ENCODE measurements around the gene TC2N.

TC2N gene

DNA sequence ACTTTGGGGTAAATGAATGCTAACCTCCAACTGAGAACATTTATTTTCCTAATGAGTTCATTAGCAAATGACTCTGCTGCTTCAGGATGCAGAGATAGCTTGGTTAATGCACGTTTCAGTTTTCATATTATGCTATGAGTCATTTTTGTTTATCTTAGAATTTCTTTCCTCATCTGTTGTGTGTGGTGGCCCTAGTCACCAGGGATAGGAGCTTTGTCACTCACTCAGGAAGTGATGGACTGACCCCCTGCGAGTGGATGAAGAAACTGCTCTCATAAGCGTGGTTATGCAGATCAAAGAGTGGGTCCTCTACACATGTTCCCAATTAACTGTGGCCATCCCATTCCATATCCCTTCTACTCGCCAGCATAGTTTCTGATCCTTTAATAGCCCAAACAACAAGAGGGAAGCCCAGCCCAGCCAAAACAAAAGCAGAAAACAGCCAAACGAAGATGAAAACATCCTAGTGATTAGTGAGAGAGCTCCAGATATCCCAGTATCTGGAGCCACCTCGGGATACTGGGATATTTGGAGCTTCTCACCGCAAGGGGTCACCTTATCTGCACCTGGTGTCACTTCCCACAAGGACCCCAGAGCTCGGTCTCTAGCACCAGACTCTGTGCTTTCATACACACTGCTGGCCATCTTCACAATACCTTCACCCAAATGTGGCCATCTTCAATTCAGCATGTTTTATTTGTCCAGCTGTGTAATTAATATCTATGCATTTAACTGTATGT lies 8.6 kb downstream of the TC2N start:
- H3K27ac ChIP-seq, result no peak overlapping the region
- H3K36me3 ChIP-seq, result no peaks in the 10 kb centered on the region
- TF ChIP-seq, protein P1, sequence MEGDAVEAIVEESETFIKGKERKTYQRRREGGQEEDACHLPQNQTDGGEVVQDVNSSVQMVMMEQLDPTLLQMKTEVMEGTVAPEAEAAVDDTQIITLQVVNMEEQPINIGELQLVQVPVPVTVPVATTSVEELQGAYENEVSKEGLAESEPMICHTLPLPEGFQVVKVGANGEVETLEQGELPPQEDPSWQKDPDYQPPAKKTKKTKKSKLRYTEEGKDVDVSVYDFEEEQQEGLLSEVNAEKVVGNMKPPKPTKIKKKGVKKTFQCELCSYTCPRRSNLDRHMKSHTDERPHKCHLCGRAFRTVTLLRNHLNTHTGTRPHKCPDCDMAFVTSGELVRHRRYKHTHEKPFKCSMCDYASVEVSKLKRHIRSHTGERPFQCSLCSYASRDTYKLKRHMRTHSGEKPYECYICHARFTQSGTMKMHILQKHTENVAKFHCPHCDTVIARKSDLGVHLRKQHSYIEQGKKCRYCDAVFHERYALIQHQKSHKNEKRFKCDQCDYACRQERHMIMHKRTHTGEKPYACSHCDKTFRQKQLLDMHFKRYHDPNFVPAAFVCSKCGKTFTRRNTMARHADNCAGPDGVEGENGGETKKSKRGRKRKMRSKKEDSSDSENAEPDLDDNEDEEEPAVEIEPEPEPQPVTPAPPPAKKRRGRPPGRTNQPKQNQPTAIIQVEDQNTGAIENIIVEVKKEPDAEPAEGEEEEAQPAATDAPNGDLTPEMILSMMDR (IDR thresholded peaks at IDR 0.05), result no peak
- no peaks in the 10 kb centered on the region for H3K4me1 ChIP-seq (ENCODE audit: control insufficient read depth in 1 of 2, insufficient read depth in 1 of 2, low read depth in 1 of 2, low read length in 1 of 2)
- H3K4me3 ChIP-seq (ENCODE audit: low read depth in 1 of 2, low read length in 1 of 2), result no peak overlapping the region
- H3K27me3 ChIP-seq, result peaks cover 8% of the 10 kb centered on the region
- H3K9me3 ChIP-seq, result no peaks in the 10 kb centered on the region

- Histone ChIP-seq H3K27me3 (peaks cover 8% of the 10 kb centered on the region), H3K9me3 (no peaks in the 10 kb centered on the region), H3K4me1 (ENCODE audit: control insufficient read depth in 1 of 2, insufficient read depth in 1 of 2, low read depth in 1 of 2, low read length in 1 of 2) (no peaks in the 10 kb centered on the region), H3K36me3 (no peaks in the 10 kb centered on the region), H3K27ac (no peak overlapping the region), H3K4me3 (ENCODE audit: low read depth in 1 of 2, low read length in 1 of 2) (no peak overlapping the region)
- TF ChIP-seq, protein P1 (IDR thresholded peaks at IDR 0.05), result no peak
Observed at GRCh38 chr14:91857614-91858013, 9.7 kb downstream of the TC2N start.

DNA sequence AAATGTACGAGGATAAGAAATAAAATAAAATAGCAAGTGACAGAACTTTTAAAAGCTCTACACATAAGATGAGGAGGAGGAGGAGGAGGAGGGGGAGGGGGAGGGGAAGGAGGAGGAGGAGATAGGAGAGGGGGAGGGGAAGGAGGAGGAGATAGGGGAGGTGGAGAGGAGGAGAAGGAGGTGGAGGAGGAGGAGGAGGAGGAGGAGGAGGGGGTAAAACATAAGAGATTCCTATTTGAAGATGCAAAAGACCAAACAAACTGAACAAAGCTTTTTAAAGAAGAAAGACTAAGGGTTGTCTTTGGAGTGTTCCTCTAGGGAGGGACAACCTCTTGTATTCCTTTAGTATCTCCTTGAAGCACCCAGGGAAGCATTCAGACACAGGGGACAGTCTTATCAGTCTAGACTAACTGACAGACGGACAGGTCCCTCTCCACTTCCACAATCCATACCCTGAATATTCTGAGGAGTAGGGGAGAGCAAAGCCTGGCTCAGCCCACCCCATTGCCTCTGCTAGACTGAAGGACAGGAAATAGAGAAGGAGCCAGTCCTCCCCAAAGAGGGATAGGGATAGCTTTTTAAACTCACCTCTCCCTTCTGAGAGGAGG lies 12.9 kb downstream of the TC2N start:
- Histone ChIP-seq H3K4me3 (ENCODE audit: low read depth in 1 of 2, low read length in 1 of 2) (no peak overlapping the region), H3K4me1 (ENCODE audit: control insufficient read depth in 1 of 2, insufficient read depth in 1 of 2, low read depth in 1 of 2, low read length in 1 of 2) (no peaks in the 10 kb centered on the region), H3K36me3 (no peaks in the 10 kb centered on the region), H3K9me3 (no peaks in the 10 kb centered on the region), H3K27me3 (peaks cover 8% of the 10 kb centered on the region), H3K27ac (no peak overlapping the region)
- TF ChIP-seq, protein P1 (IDR thresholded peaks at IDR 0.05), result no peak

GRCh38 chr14:91851563-91851962 lies 15.8 kb downstream of the TC2N start:
- TF ChIP-seq, protein P1 (IDR thresholded peaks at IDR 0.05), result no peak

GRCh38 chr14:91848504-91849001 lies 18.8 kb downstream of the TC2N start:
- Histone ChIP-seq H3K27ac (no peak overlapping the region), H3K4me1 (ENCODE audit: control insufficient read depth in 1 of 2, insufficient read depth in 1 of 2, low read depth in 1 of 2, low read length in 1 of 2) (no peaks in the 10 kb centered on the region), H3K27me3 (peaks cover 3% of the 10 kb centered on the region), H3K36me3 (no peaks in the 10 kb centered on the region), H3K9me3 (no peaks in the 10 kb centered on the region), H3K4me3 (ENCODE audit: low read depth in 1 of 2, low read length in 1 of 2) (no peak overlapping the region)
- TF ChIP-seq, protein P1 (IDR thresholded peaks at IDR 0.05), result no peak

More at GRCh38 chr14:91851563-91851962, 15.8 kb downstream of the TC2N start:
- Histone ChIP-seq H3K4me1 (ENCODE audit: control insufficient read depth in 1 of 2, insufficient read depth in 1 of 2, low read depth in 1 of 2, low read length in 1 of 2) (no peaks in the 10 kb centered on the region), H3K27me3 (no peaks in the 10 kb centered on the region), H3K36me3 (no peaks in the 10 kb centered on the region), H3K9me3 (no peaks in the 10 kb centered on the region), H3K27ac (no peak overlapping the region), H3K4me3 (ENCODE audit: low read depth in 1 of 2, low read length in 1 of 2) (no peak overlapping the region)
